ENCODE data around the gene USP17L11.
"Not testable (repeated sequence)": the region's sequence is repeated elsewhere in the genome, so short reads cannot be mapped to it uniquely, and the experiment has no call there.

USP17L11 gene

GRCh38 chr4:9215105-9215504 is at the start of gene USP17L11:
USP17L11 (plus strand) TSS chr4:9215405; CDS start chr4:9215405, 0 bp downstream.
- not testable (repeated sequence) for DNase-seq

GRCh38 chr4:9165990-9166389 is 49.2 kb upstream of the USP17L11 start:
- DNase-seq = not testable (repeated sequence)

GRCh38 chr4:9169791-9170459 is 45.3 kb upstream of the USP17L11 start, which contains the start of gene FAM90A26:
FAM90A26 (plus strand) TSS chr4:9170409; CDS start chr4:9173173, 2,764 bp downstream.
- not testable (repeated sequence) for DNase-seq

- DNase-seq = not testable (repeated sequence)
Measured at GRCh38 chr4:9210357-9210756, 4.8 kb upstream of the USP17L11 start, which contains the start of gene USP17L10. USP17L10 (plus strand) TSS chr4:9210657; CDS start chr4:9210657, 0 bp downstream.

GRCh38 chr4:9214701-9215100 is 504 bp upstream of the USP17L11 start:
- DNase-seq = not testable (repeated sequence)

- not testable (repeated sequence) for DNase-seq
Measured at GRCh38 chr4:9219852-9220251, 4.6 kb downstream of the USP17L11 start, which contains the start of gene USP17L12. USP17L12 (plus strand) TSS chr4:9220152; CDS start chr4:9220152, 0 bp downstream.

- DNase-seq = not testable (repeated sequence)
Measured at GRCh38 chr4:9224596-9224995, 9.4 kb downstream of the USP17L11 start, which contains the start of gene USP17L13. USP17L13 (plus strand) TSS chr4:9224896; CDS start chr4:9224896, 0 bp downstream.

- not testable (repeated sequence) for DNase-seq
Measured at GRCh38 chr4:9230249-9230648, 15.0 kb downstream of the USP17L11 start.

- DNase-seq = not testable (repeated sequence)
Measured at GRCh38 chr4:9234085-9234484, 18.9 kb downstream of the USP17L11 start, which contains the start of gene USP17L15. USP17L15 (plus strand) TSS chr4:9234385; CDS start chr4:9234385, 0 bp downstream.

GRCh38 chr4:9238461-9238860 is 23.3 kb downstream of the USP17L11 start:
- not testable (repeated sequence) for DNase-seq

GRCh38 chr4:9243579-9243978 is 28.4 kb downstream of the USP17L11 start, which contains the start of gene USP17L17:
USP17L17 (plus strand) TSS chr4:9243879; CDS start chr4:9243879, 0 bp downstream.
- DNase-seq = not testable (repeated sequence)

- not testable (repeated sequence) for DNase-seq
Measured at GRCh38 chr4:9247953-9248680, 32.9 kb downstream of the USP17L11 start, which contains the start of gene USP17L18. USP17L18 (plus strand) TSS chr4:9248630; CDS start chr4:9248630, 0 bp downstream.

- not testable (repeated sequence) for DNase-seq
Measured at GRCh38 chr4:9253078-9253477, 37.9 kb downstream of the USP17L11 start, which contains the start of gene USP17L19. USP17L19 (plus strand) TSS chr4:9253378; CDS start chr4:9253378, 0 bp downstream.

- not testable (repeated sequence) for DNase-seq
Measured at GRCh38 chr4:9257824-9258223, 42.6 kb downstream of the USP17L11 start, which contains the start of gene USP17L20. USP17L20 (plus strand) TSS chr4:9258124; CDS start chr4:9258124, 0 bp downstream.

GRCh38 chr4:9262572-9262971 is 47.4 kb downstream of the USP17L11 start, which contains the start of gene USP17L21:
USP17L21 (plus strand) TSS chr4:9262872; CDS start chr4:9262872, 0 bp downstream.
- DNase-seq = not testable (repeated sequence)

Measured in RPMI8226 (cell line).